Putamen (tissue), 1 donor: ENCODE measurements around the gene HVCN1.

ENCODE experiments used
- DNase-seq: peaks from one replicate; pipeline ENCODE4 v3.0.0-alpha.2; 2016; ENCODE audit warnings: low spot score

HVCN1 gene

GRCh38 chr12:110699591-110700445 lies 10.9 kb upstream of the HVCN1 start:
- DNase-seq = no peak

GRCh38 chr12:110698171-110698902 lies 9.4 kb upstream of the HVCN1 start:
- peak; percentile 74 for DNase-seq

- no peak for DNase-seq
These were observed 8.3 kb upstream of the HVCN1 start for GRCh38 chr12:110697236-110697635.

GRCh38 chr12:110696283-110696682 lies 7.4 kb upstream of the HVCN1 start:
- DNase-seq = no peak

- peak; percentile 45 for DNase-seq
These were observed 5.5 kb upstream of the HVCN1 start for GRCh38 chr12:110694330-110694901.

GRCh38 chr12:110693731-110694130 lies 4.8 kb upstream of the HVCN1 start:
- no peak for DNase-seq

- DNase-seq = no peak
These were observed 1.2 kb upstream of the HVCN1 start for GRCh38 chr12:110690127-110690430.

- DNase-seq = no peak
These were observed 589 bp upstream of the HVCN1 start for GRCh38 chr12:110689281-110690126.

- no peak for DNase-seq
These were observed 1.3 kb downstream of the HVCN1 start for GRCh38 chr12:110687396-110688169.

- DNase-seq = no peak
These were observed 2.5 kb downstream of the HVCN1 start for GRCh38 chr12:110686294-110686903.

- DNase-seq = no peak
These were observed 4.5 kb downstream of the HVCN1 start for GRCh38 chr12:110684312-110684836.

- DNase-seq = no peak
These were observed 5.0 kb downstream of the HVCN1 start for GRCh38 chr12:110683888-110684287.

- DNase-seq = no peak
These were observed 8.9 kb downstream of the HVCN1 start for GRCh38 chr12:110680032-110680431.

- no peak for DNase-seq
These were observed 9.7 kb downstream of the HVCN1 start for GRCh38 chr12:110679201-110679600.

GRCh38 chr12:110677982-110678381 lies 10.9 kb downstream of the HVCN1 start:
- no peak for DNase-seq

GRCh38 chr12:110677206-110677911 lies 11.6 kb downstream of the HVCN1 start:
- DNase-seq = no peak

- no peak for DNase-seq
These were observed 12.7 kb downstream of the HVCN1 start for GRCh38 chr12:110676171-110676570.

GRCh38 chr12:110670161-110670701 lies 18.7 kb downstream of the HVCN1 start:
- no peak for DNase-seq

GRCh38 chr12:110669193-110669502 lies 19.8 kb downstream of the HVCN1 start:
- no peak for DNase-seq
